Activated T-helper 2 cell treated with anti-CD3 and anti-CD28 coated beads, Interferon-gamma antibody, Interleukin-2, Interleukin-4, amounts not matched to agents 10 μg/mL and 5 μg/mL and 100 μg/mL, durations not matched to agents 14 hours and 24 hours and 36 hours (primary cell): ENCODE results near the gene LRRC72. TPM values are rescaled to one million over a fixed set of nuclear protein-coding genes. Genes with fewer than 3 reads are reported as not detected.
"Not testable (repeated sequence)": the region's sequence is repeated elsewhere in the genome, so short reads cannot be mapped to it uniquely, and the experiment has no call there.

Experiments
- DNase-seq: peaks from one replicate; pipeline ENCODE4 v3.0.0; 2021; ENCODE audit warnings: low spot score
- H3K27ac Mint-ChIP-seq: one replicate; pipeline ENCODE4 v1.8.0; 2021; ENCODE audit warnings: mixed read lengths
- H3K27me3 Mint-ChIP-seq: one replicate; pipeline ENCODE4 v1.8.0; 2021; ENCODE audit warnings: low read depth, mixed read lengths
- H3K36me3 Mint-ChIP-seq: one replicate; pipeline ENCODE4 v1.8.0; 2021; ENCODE audit warnings: low read depth, mixed read lengths
- H3K4me1 Mint-ChIP-seq: one replicate; pipeline ENCODE4 v1.8.0; 2021; ENCODE audit warnings: low read depth, mixed read lengths
- H3K4me3 Mint-ChIP-seq: one replicate; pipeline ENCODE4 v1.8.0; 2021; ENCODE audit warnings: low read depth, mild to moderate bottlenecking, moderate library complexity, mixed read lengths
- H3K9me3 Mint-ChIP-seq: one replicate; pipeline ENCODE4 v1.8.0; 2021; ENCODE audit warnings: mixed read lengths
- intact Hi-C: fragments of 100-400 bp; cut with micrococcal nuclease; formaldehyde crosslinking; loops from one replicate; pipeline ENCODE4 v1.15.1; 2023
- total RNA-seq: library from RNA; stranded (reverse); gene quantifications from 2 replicates; pipeline ENCODE4 v1.2.3, GENCODE V29; 2022

Gene LRRC72
- total RNA-seq, 1 donor from 2014 or later, result not detected

GRCh38 chr7:16535500-16535899 is 8.9 kb downstream of the LRRC72 start:
- Mint-ChIP-seq H3K27me3 (peaks cover 5% of the 10 kb centered on the region), H3K4me3 (no peak overlapping the region), H3K9me3 (no peaks in the 10 kb centered on the region), H3K36me3 (no peaks in the 10 kb centered on the region), H3K27ac (no peak overlapping the region), H3K4me1 (no peaks in the 10 kb centered on the region)
- intact Hi-C loops, result no loop called here
- no peak for DNase-seq

GRCh38 chr7:16540559-16540958 is 13.9 kb downstream of the LRRC72 start:
- intact Hi-C loops, H3K27me3 Mint-ChIP-seq, H3K27ac Mint-ChIP-seq, DNase-seq, H3K4me1 Mint-ChIP-seq, H3K4me3 Mint-ChIP-seq, H3K36me3 Mint-ChIP-seq, H3K9me3 Mint-ChIP-seq: not testable (repeated sequence)

GRCh38 chr7:16542401-16542800 is 15.8 kb downstream of the LRRC72 start:
- Mint-ChIP-seq H3K4me3 (no peak overlapping the region), H3K4me1 (no peaks in the 10 kb centered on the region), H3K36me3 (no peaks in the 10 kb centered on the region), H3K9me3 (no peaks in the 10 kb centered on the region), H3K27ac (no peak overlapping the region), H3K27me3 (no peaks in the 10 kb centered on the region)
- intact Hi-C loops, result no loop called here
- no peak for DNase-seq

- Mint-ChIP-seq H3K9me3 (no peaks in the 10 kb centered on the region), H3K4me3 (no peak overlapping the region), H3K27me3 (no peaks in the 10 kb centered on the region), H3K27ac (no peak overlapping the region), H3K36me3 (no peaks in the 10 kb centered on the region), H3K4me1 (no peaks in the 10 kb centered on the region)
- no peak for DNase-seq
- intact Hi-C loops, result no loop called here
These were observed 16.8 kb downstream of the LRRC72 start for GRCh38 chr7:16543456-16543855.

- Mint-ChIP-seq H3K4me1 (no peaks in the 10 kb centered on the region), H3K27me3 (no peaks in the 10 kb centered on the region), H3K4me3 (no peak overlapping the region), H3K36me3 (no peaks in the 10 kb centered on the region), H3K9me3 (no peaks in the 10 kb centered on the region), H3K27ac (no peak overlapping the region)
- intact Hi-C loops, result no loop called here
- DNase-seq, result no peak
These were observed 20.4 kb downstream of the LRRC72 start for GRCh38 chr7:16546921-16547505.

- Mint-ChIP-seq H3K27ac (no peak overlapping the region), H3K27me3 (no peaks in the 10 kb centered on the region), H3K9me3 (no peaks in the 10 kb centered on the region), H3K36me3 (no peaks in the 10 kb centered on the region), H3K4me1 (no peaks in the 10 kb centered on the region), H3K4me3 (no peak overlapping the region)
- no peak for DNase-seq
- intact Hi-C loops, result no loop called here
These were observed 21.8 kb downstream of the LRRC72 start for GRCh38 chr7:16548428-16548827.

- H3K9me3 Mint-ChIP-seq, result no peaks in the 10 kb centered on the region
- intact Hi-C loops, result no loop called here
- H3K36me3 Mint-ChIP-seq, result no peaks in the 10 kb centered on the region
- H3K27ac Mint-ChIP-seq, result no peak overlapping the region
- H3K4me3 Mint-ChIP-seq, result no peak overlapping the region
- no peaks in the 10 kb centered on the region for H3K4me1 Mint-ChIP-seq
- no peaks in the 10 kb centered on the region for H3K27me3 Mint-ChIP-seq
- no peak for DNase-seq
These were observed 24.0 kb downstream of the LRRC72 start for GRCh38 chr7:16550671-16551070.

- Mint-ChIP-seq H3K4me3 (no peak overlapping the region), H3K9me3 (no peaks in the 10 kb centered on the region), H3K27ac (no peak overlapping the region), H3K36me3 (no peaks in the 10 kb centered on the region), H3K27me3 (no peaks in the 10 kb centered on the region), H3K4me1 (peaks cover 2% of the 10 kb centered on the region)
- intact Hi-C loops, result no loop called here
- DNase-seq, result no peak
These were observed 28.1 kb downstream of the LRRC72 start for GRCh38 chr7:16554518-16555236.

- no peak for DNase-seq
- no peaks in the 10 kb centered on the region for H3K36me3 Mint-ChIP-seq
- intact Hi-C loops, result no loop called here
These were observed 29.7 kb downstream of the LRRC72 start for GRCh38 chr7:16556359-16556758.

GRCh38 chr7:16558761-16559302 is 32.2 kb downstream of the LRRC72 start:
- H3K27me3 Mint-ChIP-seq, result no peaks in the 10 kb centered on the region
- H3K4me1 Mint-ChIP-seq, result peaks cover 11% of the 10 kb centered on the region
- no peak for DNase-seq
- no peak overlapping the region for H3K4me3 Mint-ChIP-seq
- H3K27ac Mint-ChIP-seq, result no peak overlapping the region
- H3K36me3 Mint-ChIP-seq, result no peaks in the 10 kb centered on the region
- intact Hi-C loops, result no loop called here
- H3K9me3 Mint-ChIP-seq, result no peaks in the 10 kb centered on the region

More at GRCh38 chr7:16556359-16556758, 29.7 kb downstream of the LRRC72 start:
- peaks cover 5% of the 10 kb centered on the region for H3K4me1 Mint-ChIP-seq
- H3K27me3 Mint-ChIP-seq, result no peaks in the 10 kb centered on the region
- no peak overlapping the region for H3K4me3 Mint-ChIP-seq
- no peak overlapping the region for H3K27ac Mint-ChIP-seq
- H3K9me3 Mint-ChIP-seq, result no peaks in the 10 kb centered on the region

GRCh38 chr7:16559497-16560179 is 33.0 kb downstream of the LRRC72 start:
- Mint-ChIP-seq H3K4me1 (peaks cover 16% of the 10 kb centered on the region), H3K9me3 (no peaks in the 10 kb centered on the region), H3K27ac (no peak overlapping the region), H3K4me3 (no peak overlapping the region), H3K27me3 (no peaks in the 10 kb centered on the region), H3K36me3 (no peaks in the 10 kb centered on the region)
- no peak for DNase-seq
- intact Hi-C loops, result loop anchor here (1.0 to 5.0 kb wide), 2 partner anchors 67 to 445 kb away; no protein-coding TSS in a partner anchor

- no peaks in the 10 kb centered on the region for H3K36me3 Mint-ChIP-seq
- H3K4me3 Mint-ChIP-seq, result no peak overlapping the region
- peaks cover 20% of the 10 kb centered on the region for H3K4me1 Mint-ChIP-seq
- H3K27me3 Mint-ChIP-seq, result no peaks in the 10 kb centered on the region
- H3K27ac Mint-ChIP-seq, result no peak overlapping the region
- no peak for DNase-seq
- intact Hi-C loops, result loop anchor here (5.0 kb wide), 1 partner anchor 70 kb away; no protein-coding TSS in a partner anchor
- H3K9me3 Mint-ChIP-seq, result no peaks in the 10 kb centered on the region
These were observed 35.3 kb downstream of the LRRC72 start for GRCh38 chr7:16561943-16562342.
